GM21576 (cell line): ENCODE measurements around the gene ACAN.

Experiments
- ATAC-seq: cut with Tn5 transposase; IDR thresholded peaks from one replicate; pipeline ENCODE4 v1.9.1; 2021; ENCODE audit warnings: mild to moderate bottlenecking, moderate library complexity; ENCODE audit not compliant: unreplicated experiment

The ACAN gene

DNA sequence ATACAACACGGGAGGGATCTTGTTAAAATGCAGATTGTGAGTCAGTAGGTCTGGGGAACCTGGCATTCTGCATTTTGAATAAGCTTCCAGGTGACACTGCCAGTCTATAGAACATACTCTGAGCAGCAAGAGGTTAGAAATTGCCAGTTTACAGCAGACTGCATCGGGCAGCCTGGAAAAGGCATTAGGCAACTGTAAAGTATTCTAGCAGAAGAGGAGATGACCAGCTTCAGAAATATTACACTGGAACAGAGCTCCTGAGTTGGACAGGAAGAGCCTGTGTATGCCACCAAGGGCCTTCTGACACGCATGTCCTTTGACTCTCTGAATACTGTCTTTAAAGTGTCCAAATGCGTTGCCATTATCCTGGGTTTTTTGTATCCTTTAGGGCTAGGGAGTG, 2.5 kb upstream of the ACAN start:
- no peak for ATAC-seq

GRCh38 chr15:88802250-88802990, 816 bp upstream of the ACAN start:
- ATAC-seq, result no peak

- ATAC-seq, result no peak
These were observed 320 bp upstream of the ACAN start for GRCh38 chr15:88802991-88803240.

- ATAC-seq, result no peak
These were observed 648 bp downstream of the ACAN start for GRCh38 chr15:88803920-88804247.

- ATAC-seq, result no peak
These were observed 1.0 kb downstream of the ACAN start for GRCh38 chr15:88804257-88804656.

GRCh38 chr15:88805031-88805780, 2.0 kb downstream of the ACAN start:
- ATAC-seq, result no peak

GRCh38 chr15:88810446-88810845, 7.2 kb downstream of the ACAN start:
- no peak for ATAC-seq

- ATAC-seq, result no peak
These were observed 8.9 kb downstream of the ACAN start for GRCh38 chr15:88812133-88812532.

GRCh38 chr15:88813960-88814359, 10.7 kb downstream of the ACAN start:
- no peak for ATAC-seq

DNA sequence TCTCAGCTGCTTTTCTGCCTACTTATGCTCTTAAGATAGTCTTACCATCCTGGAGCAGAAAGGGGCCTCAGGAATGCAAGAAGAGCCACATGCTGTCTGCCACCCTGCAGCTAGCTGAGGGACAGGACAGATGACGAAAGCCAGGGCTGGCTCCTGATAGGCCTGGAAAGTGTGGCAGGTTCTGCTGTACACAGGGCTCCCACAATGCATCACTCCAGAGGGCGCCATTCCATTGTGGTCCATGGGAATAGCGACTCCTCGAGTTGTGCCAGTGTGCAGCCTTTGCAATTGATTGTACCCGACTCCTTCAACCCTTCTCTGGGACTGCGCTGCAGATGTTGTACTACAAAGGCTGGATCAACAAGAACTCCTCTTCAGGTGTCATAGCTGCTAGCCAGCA, 11.2 kb downstream of the ACAN start:
- ATAC-seq, result no peak

GRCh38 chr15:88818920-88819319, 15.7 kb downstream of the ACAN start:
- ATAC-seq, result no peak

- no peak for ATAC-seq
These were observed 18.8 kb downstream of the ACAN start for GRCh38 chr15:88821993-88822392.

DNA sequence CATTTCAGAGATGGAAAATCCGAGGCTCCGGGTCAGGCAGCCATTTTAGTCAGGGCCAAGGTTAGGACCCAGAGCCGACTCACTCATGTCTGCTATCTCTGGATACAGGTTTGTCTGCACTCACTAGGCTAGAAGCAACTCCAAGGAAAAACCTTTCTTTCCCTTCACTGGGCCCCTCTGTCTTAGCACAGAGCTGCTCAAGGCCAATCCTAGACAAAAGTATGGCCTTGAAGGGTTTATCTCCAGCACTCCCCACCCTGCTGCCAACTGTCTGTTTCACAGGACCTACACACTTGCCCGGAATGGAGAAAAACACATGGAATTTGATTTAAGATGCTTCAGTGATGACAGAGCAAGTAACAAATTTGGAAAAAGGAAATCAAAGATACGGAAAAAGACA, 25.6 kb downstream of the ACAN start:
- ATAC-seq, result no peak

DNA sequence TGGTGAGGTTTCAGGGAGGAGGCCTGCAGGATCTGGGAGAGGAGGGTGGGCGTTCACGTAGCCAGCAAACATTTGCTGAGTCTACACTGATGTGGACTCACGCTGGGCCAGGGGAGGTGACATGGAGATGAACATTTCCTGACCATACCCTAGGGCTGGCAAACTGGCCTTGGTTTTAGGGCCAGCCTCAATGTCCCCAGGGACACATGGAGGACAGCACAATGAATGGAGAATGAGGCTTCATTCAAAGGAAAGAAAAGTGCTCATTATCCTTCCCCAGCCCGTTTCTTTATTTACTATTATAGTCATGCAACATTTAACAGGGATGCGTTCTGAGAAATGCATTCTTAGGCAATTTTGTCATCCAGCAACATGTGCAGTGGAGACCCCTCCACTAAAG, 26.8 kb downstream of the ACAN start:
- ATAC-seq, result no peak

DNA sequence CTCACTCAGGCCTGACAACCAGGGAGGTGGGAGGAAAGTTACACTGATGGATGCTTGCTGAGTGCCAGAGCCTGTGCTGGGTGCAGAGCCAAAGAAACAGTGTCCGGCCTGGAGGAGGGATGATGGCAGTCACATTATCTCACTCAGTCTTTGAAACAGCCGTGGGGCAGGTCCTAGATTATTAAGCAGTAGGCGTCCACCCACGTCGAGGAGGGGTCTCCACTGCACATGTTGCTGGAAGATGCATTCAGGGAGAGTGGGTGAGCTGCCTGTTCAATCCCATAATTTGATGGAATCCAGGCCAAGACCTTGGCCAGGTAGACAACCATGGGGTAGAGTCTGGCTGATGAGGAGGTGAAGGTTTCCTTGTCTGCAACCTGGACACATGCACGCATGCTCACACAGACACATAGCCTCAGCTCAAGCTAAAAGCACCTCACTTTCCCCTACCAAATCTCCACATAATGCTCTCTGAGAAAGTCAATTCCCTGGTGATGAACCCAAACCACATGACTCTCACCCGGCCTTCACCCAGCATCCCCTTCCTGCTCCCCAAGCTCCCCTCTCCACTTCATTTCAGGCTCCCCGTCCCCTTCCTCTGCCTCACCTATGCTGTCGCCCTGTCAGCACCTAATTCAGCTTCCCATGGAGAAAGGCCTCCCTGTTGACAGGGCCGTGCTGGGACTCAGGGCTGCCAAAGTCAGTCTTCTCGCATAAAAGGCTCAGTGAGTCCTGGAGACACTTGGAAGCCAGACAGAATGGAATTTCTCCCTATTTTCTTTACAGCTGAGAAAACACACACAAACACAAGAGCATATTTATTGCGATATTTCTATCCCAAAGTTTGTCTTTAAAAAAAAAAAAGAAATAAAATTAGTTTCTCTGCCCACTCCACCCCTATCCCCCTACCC, 29.8 kb downstream of the ACAN start:
- ATAC-seq, result no peak

DNA sequence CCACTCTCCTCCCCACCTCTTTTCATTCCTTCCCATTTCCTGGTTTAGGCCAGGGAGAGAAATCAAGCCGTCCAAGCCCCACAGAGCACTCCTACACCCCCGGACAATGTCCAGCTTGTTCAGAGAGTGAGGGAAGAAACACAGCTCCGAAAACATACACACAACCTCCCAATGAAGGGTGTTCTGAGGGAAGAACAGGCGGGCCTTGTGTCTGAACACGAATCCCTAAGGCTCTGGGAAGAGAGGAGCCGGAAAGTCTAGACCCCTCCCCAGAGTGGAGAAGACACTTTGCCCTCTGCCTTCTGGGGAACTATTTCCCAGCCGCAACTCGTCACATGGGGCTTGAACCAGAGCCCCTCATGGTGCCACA, 30.5 kb downstream of the ACAN start:
- no peak for ATAC-seq

- ATAC-seq, result no peak
These were observed 31.1 kb downstream of the ACAN start for GRCh38 chr15:88834211-88834812.

- ATAC-seq, result no peak
These were observed 31.9 kb downstream of the ACAN start for GRCh38 chr15:88835119-88835518.

- no peak for ATAC-seq
These were observed 32.4 kb downstream of the ACAN start for GRCh38 chr15:88835646-88836045.

GRCh38 chr15:88838667-88839066, 35.4 kb downstream of the ACAN start:
- no peak for ATAC-seq

GRCh38 chr15:88839146-88839545, 35.9 kb downstream of the ACAN start:
- no peak for ATAC-seq

DNA sequence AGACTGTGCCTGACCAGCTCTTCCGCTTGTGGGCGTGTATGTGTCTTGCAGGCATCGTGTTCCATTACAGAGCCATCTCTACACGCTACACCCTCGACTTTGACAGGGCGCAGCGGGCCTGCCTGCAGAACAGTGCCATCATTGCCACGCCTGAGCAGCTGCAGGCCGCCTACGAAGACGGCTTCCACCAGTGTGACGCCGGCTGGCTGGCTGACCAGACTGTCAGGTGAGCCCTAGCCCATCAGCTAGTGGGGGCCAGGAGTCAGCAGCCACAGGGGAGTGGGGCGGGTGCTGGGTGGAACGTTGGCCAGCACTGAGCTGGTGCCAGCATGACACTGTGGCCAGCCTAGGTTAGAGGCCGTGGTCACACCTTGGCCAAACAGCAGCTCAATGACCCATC, 36.7 kb downstream of the ACAN start:
- ATAC-seq, result no peak
